Smooth muscle cell (in vitro differentiated cells): ENCODE results near the gene AIF1. TPM values are rescaled to one million over a fixed set of nuclear protein-coding genes. Genes with fewer than 3 reads are reported as not detected.

Experiments used
- DNase-seq: peaks from one replicate; lab custom pipeline; 2025; ENCODE audit not compliant: unreplicated experiment; lab: John Stamatoyannopoulos, UW
- H2AFZ ChIP-seq: fragments of 200-600 bp; sonication (generic); 2 replicates; pipeline ENCODE4 v1.6.0; 2016; ENCODE audit warnings: antibody characterized with exemption, low read depth, mild to moderate bottlenecking
- H3F3A ChIP-seq: fragments of 200-600 bp; sonication (generic); 2 replicates; pipeline ENCODE4 v1.6.0; 2017; ENCODE audit warnings: antibody characterized with exemption, low read depth
- H3K27ac ChIP-seq: fragments of 200-600 bp; sonication (generic); 2 replicates; pipeline ENCODE4 v1.5.1; 2016; ENCODE audit warnings: low read depth, mild to moderate bottlenecking
- H3K27me3 ChIP-seq: fragments of 200-600 bp; sonication (generic); 2 replicates; pipeline ENCODE4 v1.6.1; 2016; ENCODE audit warnings: low read depth, mild to moderate bottlenecking
- H3K36me3 ChIP-seq: fragments of 200-600 bp; sonication (generic); 2 replicates; pipeline ENCODE4 v1.5.1; 2016; ENCODE audit warnings: low read depth
- H3K4me1 ChIP-seq: fragments of 200-600 bp; sonication (generic); 2 replicates; pipeline ENCODE4 v1.5.1; 2016; ENCODE audit warnings: low read depth
- H3K4me2 ChIP-seq: fragments of 200-600 bp; sonication (generic); 2 replicates; pipeline ENCODE4 v1.6.0; 2016; ENCODE audit warnings: mild to moderate bottlenecking
- H3K4me3 ChIP-seq: fragments of 200-600 bp; sonication (generic); 2 replicates; pipeline ENCODE4 v1.5.1; 2016; ENCODE audit warnings: mild to moderate bottlenecking
- H3K79me2 ChIP-seq: fragments of 200-600 bp; sonication (generic); 2 replicates; pipeline ENCODE4 v1.6.0; 2016; ENCODE audit warnings: low read depth, mild to moderate bottlenecking
- H3K9ac ChIP-seq: fragments of 200-600 bp; sonication (generic); 2 replicates; pipeline ENCODE4 v1.6.0; 2016; ENCODE audit warnings: low read depth
- H3K9me3 ChIP-seq: fragments of 200-600 bp; sonication (generic); replicated peaks from 2 replicates; pipeline ENCODE4 v1.5.1; 2016; ENCODE audit warnings: low read depth
- H4K20me1 ChIP-seq: fragments of 200-600 bp; sonication (generic); 2 replicates; pipeline ENCODE4 v1.6.0; 2016; ENCODE audit warnings: low read depth
- WGBS: methylation state at CpG from one replicate; pipeline ENCODE4 v1.1.7; 2016; ENCODE audit warnings: low lambda C conversion rate; 5-methylcytosine and 5-hydroxymethylcytosine counted together
- polyA plus RNA-seq: library from polyadenylated mRNA; unstranded; fragments of >200 nt; fragmentation: Nextera tagmentation; extraction: Ambion mirVana; gene quantifications from 2 replicates; pipeline ENCODE4 v1.2.1, GENCODE V29; 2016
- total RNA-seq: library from RNA; depleted of rRNA; stranded (reverse); fragments of >200 nt; gene quantifications from 2 replicates; pipeline ENCODE4 v1.2.3, GENCODE V29; 2014
- TF ChIP-seq, protein P1 (sequence below): fragments of 200-600 bp; sonication (generic); IDR thresholded peaks from 2 replicates; pipeline ENCODE4 v1.5.1; 2017; ENCODE audit warnings: borderline replicate concordance, mild to moderate bottlenecking, antibody characterized with exemption; ENCODE audit not compliant: insufficient read depth, poor library complexity, severe bottlenecking

The AIF1 gene
- total and polyA plus RNA-seq, 2 experiments from 2014 or later: not detected

DNA sequence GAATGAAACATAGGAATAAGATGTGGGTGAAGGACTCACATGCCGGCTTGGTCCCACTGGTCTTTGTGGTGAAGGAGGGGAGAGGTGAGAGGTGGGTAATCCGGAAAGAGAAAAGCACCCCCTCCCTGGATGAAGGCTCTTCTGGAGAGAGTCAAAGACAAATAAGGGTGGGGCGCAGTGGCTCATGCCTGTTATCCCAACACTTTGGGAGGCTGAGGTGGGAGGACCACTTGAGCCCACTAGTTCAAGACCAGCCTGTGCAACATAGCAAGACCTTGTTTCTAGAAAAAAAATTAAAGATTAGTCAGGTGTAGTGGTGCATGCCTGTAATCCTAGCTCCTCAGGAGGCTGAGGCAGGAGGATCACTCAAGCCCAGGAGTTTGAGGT, 35.9 kb upstream of the AIF1 start:
- Histone ChIP-seq H3F3A (no peaks in the 10 kb centered on the region), H3K9me3 (no peaks in the 10 kb centered on the region), H3K36me3 (no peaks in the 10 kb centered on the region), H3K4me1 (no peaks in the 10 kb centered on the region), H3K4me3 (no peak overlapping the region), H3K9ac (no peak overlapping the region), H2AFZ (no peak overlapping the region), H3K4me2 (no peak overlapping the region), H3K27ac (no peak overlapping the region), H3K79me2 (no peaks in the 10 kb centered on the region), H4K20me1 (no peaks in the 10 kb centered on the region), H3K27me3 (no peaks in the 10 kb centered on the region)
- TF ChIP-seq, protein P1, sequence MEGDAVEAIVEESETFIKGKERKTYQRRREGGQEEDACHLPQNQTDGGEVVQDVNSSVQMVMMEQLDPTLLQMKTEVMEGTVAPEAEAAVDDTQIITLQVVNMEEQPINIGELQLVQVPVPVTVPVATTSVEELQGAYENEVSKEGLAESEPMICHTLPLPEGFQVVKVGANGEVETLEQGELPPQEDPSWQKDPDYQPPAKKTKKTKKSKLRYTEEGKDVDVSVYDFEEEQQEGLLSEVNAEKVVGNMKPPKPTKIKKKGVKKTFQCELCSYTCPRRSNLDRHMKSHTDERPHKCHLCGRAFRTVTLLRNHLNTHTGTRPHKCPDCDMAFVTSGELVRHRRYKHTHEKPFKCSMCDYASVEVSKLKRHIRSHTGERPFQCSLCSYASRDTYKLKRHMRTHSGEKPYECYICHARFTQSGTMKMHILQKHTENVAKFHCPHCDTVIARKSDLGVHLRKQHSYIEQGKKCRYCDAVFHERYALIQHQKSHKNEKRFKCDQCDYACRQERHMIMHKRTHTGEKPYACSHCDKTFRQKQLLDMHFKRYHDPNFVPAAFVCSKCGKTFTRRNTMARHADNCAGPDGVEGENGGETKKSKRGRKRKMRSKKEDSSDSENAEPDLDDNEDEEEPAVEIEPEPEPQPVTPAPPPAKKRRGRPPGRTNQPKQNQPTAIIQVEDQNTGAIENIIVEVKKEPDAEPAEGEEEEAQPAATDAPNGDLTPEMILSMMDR: no peak
- WGBS: 92% methylated on average over 3 of the region's 3 CpGs
- DNase-seq: no peak

DNA sequence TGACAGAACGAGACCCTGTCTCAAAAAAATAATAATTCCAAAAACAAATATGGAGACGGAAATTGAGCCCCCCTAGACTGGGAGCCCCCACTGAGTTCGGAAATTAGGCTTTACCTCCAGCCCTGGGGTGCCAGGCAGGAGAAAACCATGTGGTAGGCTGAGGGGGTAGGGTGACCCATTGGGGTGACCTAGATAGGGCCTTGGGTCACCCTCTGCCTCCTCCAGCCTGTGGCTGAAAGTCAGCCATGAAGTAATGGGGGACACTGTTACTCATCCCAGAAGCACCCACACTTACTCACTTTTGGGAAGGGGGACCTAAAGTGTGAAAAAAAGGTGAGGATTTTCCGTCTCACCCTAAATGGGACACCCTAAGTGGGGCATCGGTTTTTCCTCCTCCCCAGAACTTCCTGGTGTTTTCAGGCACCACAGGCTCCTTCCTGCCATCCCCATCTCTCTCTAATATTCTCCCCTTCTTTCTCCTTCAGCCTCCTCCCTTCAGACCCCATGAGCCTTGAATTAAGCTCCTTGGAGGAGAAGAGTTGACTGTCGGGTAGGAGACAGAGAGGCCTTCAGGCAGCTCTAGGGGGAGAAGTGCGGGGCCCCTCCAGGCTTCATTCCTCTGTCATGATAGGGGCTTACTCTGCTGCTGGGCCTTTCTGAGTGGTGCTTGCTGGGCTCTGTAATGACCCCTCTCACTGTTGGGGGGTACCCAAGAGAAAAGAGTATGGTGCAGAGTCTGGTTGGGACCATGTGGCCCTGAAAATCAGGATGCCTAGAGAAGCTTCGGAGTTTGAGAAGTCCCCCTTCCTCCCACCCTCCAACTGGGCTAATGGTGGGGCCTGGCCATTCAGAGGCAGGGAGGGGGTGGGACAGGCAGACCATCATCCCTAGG, 35.2 kb upstream of the AIF1 start:
- no peaks in the 10 kb centered on the region for H3K4me1 ChIP-seq
- no peaks in the 10 kb centered on the region for H3F3A ChIP-seq
- TF ChIP-seq, protein P1: no peak
- DNase-seq: no peak
- H3K9ac ChIP-seq: no peak overlapping the region
- 95% methylated on average over 8 of the region's 8 CpGs for WGBS
- no peaks in the 10 kb centered on the region for H4K20me1 ChIP-seq
- H3K27me3 ChIP-seq: no peaks in the 10 kb centered on the region
- H3K36me3 ChIP-seq: no peaks in the 10 kb centered on the region
- peak overlapping the region; percentile 79 for H2AFZ ChIP-seq
- no peaks in the 10 kb centered on the region for H3K79me2 ChIP-seq
- no peaks in the 10 kb centered on the region for H3K9me3 ChIP-seq
- no peak overlapping the region for H3K27ac ChIP-seq
- H3K4me3 ChIP-seq: no peak overlapping the region
- H3K4me2 ChIP-seq: peak overlapping the region; percentile 84

DNA sequence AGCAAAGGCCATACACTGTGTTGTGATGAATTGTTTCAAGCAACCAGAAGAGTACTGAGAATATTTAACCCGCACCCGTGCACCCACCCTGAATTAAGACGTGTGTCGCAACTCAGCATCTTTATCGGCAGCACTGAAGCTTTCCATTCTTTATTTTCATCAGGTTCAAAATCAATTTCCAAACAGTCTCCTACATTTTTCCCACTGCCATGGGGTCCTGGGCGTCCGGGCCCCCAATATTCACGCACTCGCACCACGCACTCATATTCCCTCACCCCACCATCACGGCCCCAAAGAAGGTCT, 34.6 kb upstream of the AIF1 start:
- Histone ChIP-seq H3K27ac (no peak overlapping the region), H3K9ac (no peak overlapping the region)

More for the DNA sequence above, 34.6 kb upstream of the AIF1 start:
- Histone ChIP-seq H3K27me3 (no peaks in the 10 kb centered on the region), H3K79me2 (no peaks in the 10 kb centered on the region), H4K20me1 (no peaks in the 10 kb centered on the region), H3F3A (no peaks in the 10 kb centered on the region), H3K36me3 (no peaks in the 10 kb centered on the region), H3K4me2 (peak overlapping the region; percentile 84), H2AFZ (peak overlapping the region; percentile 79), H3K4me3 (peak overlapping the region; percentile 63), H3K4me1 (no peaks in the 10 kb centered on the region), H3K9me3 (no peaks in the 10 kb centered on the region)
- DNase-seq: no peak
- TF ChIP-seq, protein P1: no peak
- 69% methylated on average over 9 of the region's 11 CpGs for WGBS
